Measurements from ENCODE around the gene RANBP9.

DNA sequence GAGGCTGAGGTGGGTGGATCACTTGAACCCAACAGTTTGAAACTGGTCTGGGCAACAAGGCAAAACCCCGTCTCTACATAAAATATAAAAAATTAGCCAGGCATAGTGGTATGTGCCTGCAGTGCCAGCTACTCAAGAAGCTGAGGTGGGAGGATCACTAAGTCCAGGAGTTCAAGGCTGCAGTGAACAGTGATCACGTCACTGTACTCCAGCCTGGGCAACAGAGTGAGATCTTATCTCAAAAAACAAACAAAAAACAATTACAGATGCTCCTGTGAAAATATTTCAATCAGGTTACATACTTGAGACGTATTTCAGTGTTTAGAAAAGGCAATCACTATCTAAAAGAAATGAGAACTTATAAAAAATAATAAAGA lies 33.8 kb downstream of the RANBP9 start:
- TF ChIP-seq, protein P1, sequence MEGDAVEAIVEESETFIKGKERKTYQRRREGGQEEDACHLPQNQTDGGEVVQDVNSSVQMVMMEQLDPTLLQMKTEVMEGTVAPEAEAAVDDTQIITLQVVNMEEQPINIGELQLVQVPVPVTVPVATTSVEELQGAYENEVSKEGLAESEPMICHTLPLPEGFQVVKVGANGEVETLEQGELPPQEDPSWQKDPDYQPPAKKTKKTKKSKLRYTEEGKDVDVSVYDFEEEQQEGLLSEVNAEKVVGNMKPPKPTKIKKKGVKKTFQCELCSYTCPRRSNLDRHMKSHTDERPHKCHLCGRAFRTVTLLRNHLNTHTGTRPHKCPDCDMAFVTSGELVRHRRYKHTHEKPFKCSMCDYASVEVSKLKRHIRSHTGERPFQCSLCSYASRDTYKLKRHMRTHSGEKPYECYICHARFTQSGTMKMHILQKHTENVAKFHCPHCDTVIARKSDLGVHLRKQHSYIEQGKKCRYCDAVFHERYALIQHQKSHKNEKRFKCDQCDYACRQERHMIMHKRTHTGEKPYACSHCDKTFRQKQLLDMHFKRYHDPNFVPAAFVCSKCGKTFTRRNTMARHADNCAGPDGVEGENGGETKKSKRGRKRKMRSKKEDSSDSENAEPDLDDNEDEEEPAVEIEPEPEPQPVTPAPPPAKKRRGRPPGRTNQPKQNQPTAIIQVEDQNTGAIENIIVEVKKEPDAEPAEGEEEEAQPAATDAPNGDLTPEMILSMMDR (conservative IDR thresholded peaks at IDR 0.05): no peak
- no peak for TF ChIP-seq ZFX (IDR thresholded peaks at IDR 0.05)

All from C4-2B (cell line).